GM19193 (cell line): ENCODE data around the gene NKX6-1.

Experiments used
- POLR2A ChIP-seq: IDR thresholded peaks from 4 replicates; pipeline ENCODE4 v1.6.1; 2011; ENCODE audit not compliant: insufficient read depth, insufficient read length; ENCODE audit errors: extremely low read depth

Gene NKX6-1

DNA sequence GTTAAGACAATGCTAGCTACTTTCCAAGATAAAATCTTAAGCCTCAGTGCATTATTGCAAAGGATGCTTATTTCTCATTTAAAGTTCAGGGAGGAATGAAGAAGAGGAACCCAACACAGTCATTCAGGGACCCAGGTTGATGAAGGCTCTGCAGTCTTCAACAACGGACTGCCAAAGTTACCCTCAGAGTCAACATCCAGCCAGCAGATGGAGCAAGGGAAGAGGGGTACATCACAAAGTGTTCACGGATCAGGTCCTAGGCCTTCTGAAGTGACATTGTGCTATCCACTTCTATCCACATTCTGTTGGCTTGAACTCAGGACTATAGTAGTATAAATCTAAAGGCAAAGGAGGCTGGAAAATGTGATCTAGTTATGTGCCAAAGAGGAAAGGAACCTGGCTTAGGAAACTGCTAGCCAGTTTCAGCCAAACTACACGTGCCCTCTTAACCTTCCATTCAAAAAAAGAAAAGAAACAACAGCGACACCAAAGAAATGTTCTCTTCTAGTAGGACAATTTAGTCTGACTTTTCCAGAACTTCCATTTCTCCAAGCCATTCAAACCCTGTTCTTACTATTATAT is 28.8 kb downstream of the NKX6-1 start:
- TF ChIP-seq POLR2A = no peak

DNA sequence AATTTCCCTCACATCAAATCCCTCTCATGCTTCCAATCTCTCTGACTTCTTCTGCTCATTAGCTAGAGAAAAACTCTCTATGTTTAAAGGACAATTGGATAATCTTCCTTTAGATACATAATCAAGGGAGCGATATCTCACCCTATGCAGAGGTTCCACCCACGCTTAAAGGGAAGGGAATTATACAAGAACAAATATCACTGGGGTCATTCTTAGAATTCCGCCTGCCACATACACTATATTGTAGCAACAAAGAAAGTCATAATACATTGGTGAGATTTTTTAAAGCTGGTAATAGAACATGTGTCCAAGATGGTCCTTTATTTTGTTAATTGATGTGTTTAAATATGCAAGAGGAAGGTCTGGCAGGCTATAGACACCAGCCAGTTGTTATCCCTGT is 31.5 kb downstream of the NKX6-1 start:
- TF ChIP-seq POLR2A = no peak

DNA sequence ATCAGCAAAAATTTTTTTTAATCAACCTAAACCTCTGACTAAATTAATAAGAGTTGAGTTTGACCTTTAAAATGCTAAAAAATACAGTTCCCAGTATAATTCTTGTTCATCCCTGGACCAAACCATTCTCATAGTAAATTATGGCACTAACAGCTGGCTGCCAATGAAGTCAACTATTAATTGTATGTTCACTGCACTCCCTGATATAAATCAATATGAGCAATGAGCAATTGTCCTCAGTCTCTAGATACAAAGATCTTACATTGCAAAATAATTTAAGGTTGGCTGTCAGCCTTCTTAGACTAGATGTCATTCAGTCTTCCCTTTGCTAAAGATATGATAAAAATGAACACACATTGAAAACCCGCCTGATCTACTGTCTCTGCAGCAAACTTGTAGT is 39.3 kb downstream of the NKX6-1 start:
- TF ChIP-seq POLR2A = no peak

DNA sequence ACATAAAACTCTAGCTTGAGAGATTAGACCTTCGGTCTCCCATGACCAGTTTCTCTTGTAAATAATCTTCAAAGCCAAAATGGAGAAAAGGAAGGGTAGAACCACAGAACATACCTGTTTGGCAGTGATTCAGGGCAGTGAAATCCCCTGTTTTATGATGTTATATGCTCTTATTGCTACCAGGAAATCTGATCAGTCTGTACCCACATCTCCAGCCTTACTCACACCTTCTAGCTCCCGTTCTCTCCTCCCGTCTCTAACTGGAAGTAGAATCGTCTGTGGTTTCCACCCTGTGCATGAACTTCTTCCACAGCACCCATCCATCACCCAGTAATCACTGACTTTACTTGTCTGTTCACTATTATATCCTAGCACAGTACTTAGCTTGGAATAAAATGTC is 42.9 kb downstream of the NKX6-1 start:
- no peak for TF ChIP-seq POLR2A

DNA sequence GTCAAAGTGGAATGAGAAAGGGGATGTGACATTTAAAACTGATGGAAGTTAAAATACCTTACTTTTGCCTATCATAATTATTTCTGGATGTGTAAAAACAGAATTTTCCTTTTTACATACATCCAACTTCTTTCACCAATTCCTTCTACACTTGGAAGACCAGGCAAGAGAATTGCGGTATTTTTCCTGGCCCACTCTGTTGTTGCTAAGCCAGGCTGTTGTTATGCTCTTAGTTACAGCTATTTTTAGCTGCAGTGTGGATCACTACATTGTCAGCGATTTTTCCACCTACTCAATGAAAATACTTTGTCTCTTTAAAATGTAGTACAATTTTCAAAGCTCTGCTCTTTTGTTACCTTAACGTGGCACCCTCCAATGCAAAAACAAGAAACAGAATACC is 43.4 kb downstream of the NKX6-1 start:
- TF ChIP-seq POLR2A = no peak

DNA sequence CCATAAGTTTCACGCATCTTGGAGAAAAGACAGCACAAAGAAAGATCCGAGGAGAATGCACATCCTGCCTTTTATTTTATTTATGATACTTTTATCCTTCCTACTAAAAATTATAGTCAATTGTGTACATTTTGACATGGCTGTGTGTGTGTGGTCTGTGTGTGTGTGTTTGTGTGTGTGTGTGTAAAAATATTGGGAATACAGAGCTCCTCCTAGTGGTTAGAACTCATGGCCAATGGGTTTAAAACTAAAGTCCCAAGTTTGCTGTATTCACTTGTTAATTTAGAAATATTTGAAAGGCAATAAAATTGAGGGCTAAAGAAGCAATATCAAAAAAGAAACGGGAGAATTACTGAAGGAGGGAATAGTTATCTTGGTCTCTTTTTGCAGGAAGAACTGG is 47.5 kb downstream of the NKX6-1 start:
- no peak for TF ChIP-seq POLR2A

DNA sequence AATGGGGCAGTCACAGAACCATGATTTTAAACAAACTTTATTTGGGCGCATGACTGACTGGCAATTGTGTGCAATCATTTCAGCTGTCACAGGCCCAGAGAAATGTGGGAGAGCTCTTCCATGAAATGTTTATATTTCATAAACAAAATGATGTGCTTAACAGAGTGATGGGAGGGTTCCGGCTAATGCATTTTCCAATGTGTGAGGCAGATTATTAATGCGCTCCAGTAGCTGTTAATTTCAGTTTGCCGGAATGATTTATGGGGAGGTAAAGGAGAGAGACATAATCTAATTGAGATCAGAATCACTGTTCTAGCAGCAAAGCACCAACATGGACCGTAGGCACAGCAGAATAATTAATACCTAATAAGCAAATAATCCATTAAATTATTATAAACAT is 55.6 kb downstream of the NKX6-1 start:
- TF ChIP-seq POLR2A = no peak

DNA sequence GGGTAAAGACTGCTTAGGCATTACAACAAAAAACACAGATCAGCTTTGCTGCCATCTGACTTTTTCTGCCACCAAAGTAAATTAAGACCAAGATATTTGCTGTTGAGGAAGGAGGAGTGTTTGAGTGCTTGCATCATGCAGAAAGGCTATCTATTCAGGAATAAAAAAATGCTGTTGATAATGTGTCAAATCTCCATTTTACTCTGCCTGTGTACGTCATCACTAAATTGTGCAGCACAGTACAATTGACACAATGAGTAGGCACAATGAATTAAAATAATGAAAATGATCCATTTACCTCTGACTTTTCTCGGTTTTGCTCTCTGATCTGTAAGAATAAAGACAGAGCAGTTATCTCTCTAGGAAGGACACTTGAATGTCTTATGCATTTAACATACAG is 56.3 kb downstream of the NKX6-1 start:
- TF ChIP-seq POLR2A = no peak
